BLaER1 treated with 17β-estradiol and CSF1 and Interleukin-3, amounts not matched to agents 10 nM and 100 nM (cell line): ENCODE results near the gene RPA1.
A peak's percentile ranks its signal among the peaks of the same experiment; 100 is the strongest.

ENCODE experiments used
- H3K27ac ChIP-seq, 11 experiments: shearing (Covaris generic); formaldehyde crosslinking; 2 replicates each; pipeline ENCODE4 v1.8.1; 2022
- H3K27me3 ChIP-seq, 11 experiments: shearing (Covaris generic); formaldehyde crosslinking; 2 replicates each; pipeline ENCODE4 v1.8.1; 2022
- H3K36me3 ChIP-seq, 11 experiments: shearing (Covaris generic); formaldehyde crosslinking; 2 replicates each; pipeline ENCODE4 v1.8.1; 2022
- H3K4me1 ChIP-seq, 10 experiments: shearing (Covaris generic); formaldehyde crosslinking; 2 replicates each; pipeline ENCODE4 v1.8.1; 2022
- H3K4me2 ChIP-seq, 11 experiments: shearing (Covaris generic); formaldehyde crosslinking; 2 replicates each; pipeline ENCODE4 v1.8.1; 2022
- H3K4me3 ChIP-seq, 10 experiments: shearing (Covaris generic); formaldehyde crosslinking; 2 replicates each; pipeline ENCODE4 v1.8.1; 2022
- H3K9ac ChIP-seq, 11 experiments: shearing (Covaris generic); formaldehyde crosslinking; 2 replicates each; pipeline ENCODE4 v1.8.1; 2022
- H3K9me3 ChIP-seq, 11 experiments: shearing (Covaris generic); formaldehyde crosslinking; replicated peaks in 1 of 11; 2 replicates each; pipeline ENCODE4 v1.8.1; 2022
- H4K20me1 ChIP-seq, 11 experiments: shearing (Covaris generic); formaldehyde crosslinking; 2 replicates each; pipeline ENCODE4 v1.8.1; 2022
- Cebpa-rat ChIP-seq, 11 experiments: shearing (Covaris generic); IDR thresholded peaks; 2 replicates each; pipeline ENCODE4 v1.8.1; 2022

The RPA1 gene

DNA sequence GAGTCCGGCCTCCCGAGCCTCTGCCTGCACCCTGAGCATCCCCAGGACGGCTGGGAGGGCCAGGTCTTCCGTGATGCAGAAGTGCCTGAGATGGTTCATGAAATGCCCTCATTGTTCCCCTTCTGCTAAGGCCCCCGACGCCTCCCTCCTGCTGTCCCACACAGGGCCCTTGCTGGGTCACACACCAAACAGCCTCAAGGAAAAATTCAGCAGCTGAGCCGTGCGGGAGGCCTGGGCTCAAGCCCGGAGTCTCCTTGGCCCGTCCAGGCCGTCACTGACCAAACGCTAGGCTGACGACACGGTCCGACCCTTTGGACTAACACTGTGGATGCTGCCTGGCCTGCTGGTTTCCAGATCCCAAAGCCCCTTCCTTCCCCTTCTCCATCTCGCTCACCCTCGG, 105.1 kb downstream of the RPA1 start:
- no peak overlapping the region for H3K4me2 ChIP-seq
- peaks cover 9 to 48% (median 42%) of the 10 kb centered on the region in 10 experiments for H3K4me1 ChIP-seq
- TF ChIP-seq Cebpa-rat (IDR thresholded peaks at IDR 0.05), result no peak
- H3K27ac ChIP-seq, result no peak overlapping the region
- no peaks in the 10 kb centered on the region for H3K9me3 ChIP-seq
- 0 out of 22 replicates have a peak, but pooled peaks cover 0 to 7% (median 0%) of the 10 kb centered on the region in 11 experiments for H3K27me3 ChIP-seq
- H3K4me3 ChIP-seq, result no peak overlapping the region
- peaks cover 0 to 41% (median 8%) of the 10 kb centered on the region in 11 experiments; a peak in 9 of 22 replicates for H4K20me1 ChIP-seq
- no peak overlapping the region for H3K9ac ChIP-seq
- H3K36me3 ChIP-seq, result no peaks in the 10 kb centered on the region

GRCh38 chr17:1936766-1937165, 107.0 kb downstream of the RPA1 start:
- H3K4me1 ChIP-seq, result peaks cover 9 to 53% (median 47%) of the 10 kb centered on the region in 10 experiments
- no peak for TF ChIP-seq Cebpa-rat (IDR thresholded peaks at IDR 0.05)
- peak overlapping the region; percentile 28 to 66 (median 52); a peak in 20 of 22 replicates for H3K27ac ChIP-seq

DNA sequence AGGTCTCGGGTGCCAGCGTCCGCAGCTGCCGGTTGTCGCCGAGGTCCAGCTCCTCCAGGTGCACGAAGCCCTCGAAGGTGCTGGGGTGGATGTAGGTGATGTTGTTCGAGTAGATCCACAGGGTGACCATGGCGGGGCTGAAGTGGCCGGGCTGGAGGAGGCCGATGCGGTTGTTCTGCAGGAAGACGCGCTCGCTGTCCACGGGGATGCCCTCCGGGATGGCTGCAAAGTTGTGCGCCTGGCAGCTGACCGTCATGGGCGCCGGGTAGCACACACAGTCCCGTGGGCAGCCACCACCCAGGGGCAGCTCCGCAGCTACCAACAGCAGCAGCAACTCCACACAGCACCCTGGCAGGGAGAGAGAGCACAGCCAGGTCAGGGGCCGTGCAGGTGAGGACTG, 107.7 kb downstream of the RPA1 start:
- Histone ChIP-seq H3K27me3 (0 out of 22 replicates have a peak, but pooled peaks cover 0 to 7% (median 0%) of the 10 kb centered on the region in 11 experiments), H3K4me1 (peaks cover 9 to 57% (median 49%) of the 10 kb centered on the region in 10 experiments), H3K9ac (peak overlapping the region in 2 of 11 experiments; percentile 62 to 64; a peak in 4 of 22 replicates), H3K27ac (peak overlapping the region in 1 of 11 experiments; percentile 52; a peak in 1 of 22 replicates), H3K4me3 (peak overlapping the region in 1 of 10 experiments; percentile 53; a peak in 2 of 20 replicates), H3K36me3 (no peaks in the 10 kb centered on the region), H3K9me3 (no peaks in the 10 kb centered on the region), H3K4me2 (peak overlapping the region; percentile 88 to 97 (median 94); a peak in 21 of 22 replicates), H4K20me1 (peaks cover 0 to 62% (median 14%) of the 10 kb centered on the region in 11 experiments; a peak in 10 of 22 replicates)
- TF ChIP-seq Cebpa-rat (IDR thresholded peaks at IDR 0.05), result no peak

More at GRCh38 chr17:1936766-1937165, 107.0 kb downstream of the RPA1 start:
- Histone ChIP-seq H3K4me2 (peak overlapping the region; percentile 88 to 97 (median 94)), H3K4me3 (peak overlapping the region; percentile 10 to 64 (median 42); a peak in 18 of 20 replicates), H4K20me1 (peaks cover 0 to 59% (median 11%) of the 10 kb centered on the region in 11 experiments; a peak in 10 of 22 replicates), H3K9me3 (no peaks in the 10 kb centered on the region), H3K9ac (peak overlapping the region; percentile 34 to 75 (median 64)), H3K36me3 (no peaks in the 10 kb centered on the region), H3K27me3 (0 out of 22 replicates have a peak, but pooled peaks cover 0 to 7% (median 0%) of the 10 kb centered on the region in 11 experiments)

DNA sequence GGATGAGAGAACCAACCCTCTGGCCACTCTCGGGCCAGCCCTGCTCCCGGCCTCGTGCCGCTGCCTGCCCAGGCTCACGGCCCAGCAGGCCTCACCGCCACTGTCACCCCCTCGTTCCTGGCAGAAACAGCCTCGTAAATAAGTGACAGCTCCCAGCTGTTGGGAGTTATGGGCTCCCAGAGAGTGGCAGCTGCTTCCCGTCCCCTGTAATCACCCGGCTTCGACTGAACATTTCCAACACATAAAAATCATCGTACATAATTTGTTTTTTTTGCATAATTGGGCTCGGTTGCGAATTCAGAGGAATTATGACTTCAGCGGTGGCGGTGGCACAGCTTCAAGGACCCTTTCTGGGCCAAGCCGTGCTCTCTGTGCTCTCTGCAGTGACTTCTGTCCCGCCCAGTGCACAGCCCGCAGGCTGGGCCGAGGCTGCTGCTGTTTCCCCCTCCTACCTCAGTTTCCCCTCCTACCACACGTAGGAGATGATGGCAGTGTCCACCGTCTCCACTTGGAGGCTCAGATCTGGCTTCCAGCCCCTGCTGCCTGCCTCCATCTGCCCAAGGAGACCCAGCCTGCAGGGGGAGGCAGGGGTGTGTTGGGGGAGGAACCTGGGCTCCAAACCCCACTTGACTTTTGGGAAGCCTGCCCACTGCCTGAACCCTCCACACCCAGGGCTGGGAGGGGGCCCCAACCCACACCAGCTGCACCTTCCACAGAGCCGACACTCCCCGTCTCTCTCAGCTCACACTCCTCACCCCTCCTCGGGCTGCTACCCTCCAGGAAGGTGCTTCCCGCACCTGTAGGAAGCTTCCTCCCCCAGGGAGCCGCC, 110.4 kb downstream of the RPA1 start:
- no peaks in the 10 kb centered on the region for H3K36me3 ChIP-seq
- H3K9ac ChIP-seq, result peak overlapping the region in 3 of 11 experiments; percentile 19 to 54 (median 43); a peak in 5 of 22 replicates
- TF ChIP-seq Cebpa-rat (IDR thresholded peaks at IDR 0.05), result no peak
- H3K4me3 ChIP-seq, result no peak overlapping the region
- H3K4me1 ChIP-seq, result peaks cover 9 to 58% (median 49%) of the 10 kb centered on the region in 10 experiments
- H3K4me2 ChIP-seq, result peak overlapping the region in 9 of 11 experiments; percentile 18 to 79 (median 65); a peak in 16 of 22 replicates
- peak overlapping the region in 4 of 11 experiments; percentile 11 to 39 (median 24); a peak in 4 of 22 replicates for H3K27ac ChIP-seq
- peaks cover 0 to 62% (median 14%) of the 10 kb centered on the region in 11 experiments; a peak in 9 of 22 replicates for H4K20me1 ChIP-seq
- no peaks in the 10 kb centered on the region for H3K9me3 ChIP-seq
- 0 out of 22 replicates have a peak, but pooled peaks cover 0 to 7% (median 0%) of the 10 kb centered on the region in 11 experiments for H3K27me3 ChIP-seq

GRCh38 chr17:1940810-1941185, 111.0 kb downstream of the RPA1 start:
- 0 out of 22 replicates have a peak, but pooled peaks cover 0 to 7% (median 0%) of the 10 kb centered on the region in 11 experiments for H3K27me3 ChIP-seq
- H3K4me3 ChIP-seq, result no peak overlapping the region
- TF ChIP-seq Cebpa-rat (IDR thresholded peaks at IDR 0.05), result no peak
- H3K9me3 ChIP-seq, result no peaks in the 10 kb centered on the region
- peaks cover 9 to 57% (median 50%) of the 10 kb centered on the region in 10 experiments for H3K4me1 ChIP-seq
- H3K27ac ChIP-seq, result no peak overlapping the region
- H4K20me1 ChIP-seq, result peaks cover 0 to 60% (median 14%) of the 10 kb centered on the region in 11 experiments; a peak in 9 of 22 replicates
- H3K36me3 ChIP-seq, result no peaks in the 10 kb centered on the region
- H3K9ac ChIP-seq, result peak overlapping the region in 2 of 11 experiments; percentile 43 to 54; a peak in 2 of 22 replicates
- peak overlapping the region in 8 of 11 experiments; percentile 34 to 79 (median 66); a peak in 15 of 22 replicates for H3K4me2 ChIP-seq

DNA sequence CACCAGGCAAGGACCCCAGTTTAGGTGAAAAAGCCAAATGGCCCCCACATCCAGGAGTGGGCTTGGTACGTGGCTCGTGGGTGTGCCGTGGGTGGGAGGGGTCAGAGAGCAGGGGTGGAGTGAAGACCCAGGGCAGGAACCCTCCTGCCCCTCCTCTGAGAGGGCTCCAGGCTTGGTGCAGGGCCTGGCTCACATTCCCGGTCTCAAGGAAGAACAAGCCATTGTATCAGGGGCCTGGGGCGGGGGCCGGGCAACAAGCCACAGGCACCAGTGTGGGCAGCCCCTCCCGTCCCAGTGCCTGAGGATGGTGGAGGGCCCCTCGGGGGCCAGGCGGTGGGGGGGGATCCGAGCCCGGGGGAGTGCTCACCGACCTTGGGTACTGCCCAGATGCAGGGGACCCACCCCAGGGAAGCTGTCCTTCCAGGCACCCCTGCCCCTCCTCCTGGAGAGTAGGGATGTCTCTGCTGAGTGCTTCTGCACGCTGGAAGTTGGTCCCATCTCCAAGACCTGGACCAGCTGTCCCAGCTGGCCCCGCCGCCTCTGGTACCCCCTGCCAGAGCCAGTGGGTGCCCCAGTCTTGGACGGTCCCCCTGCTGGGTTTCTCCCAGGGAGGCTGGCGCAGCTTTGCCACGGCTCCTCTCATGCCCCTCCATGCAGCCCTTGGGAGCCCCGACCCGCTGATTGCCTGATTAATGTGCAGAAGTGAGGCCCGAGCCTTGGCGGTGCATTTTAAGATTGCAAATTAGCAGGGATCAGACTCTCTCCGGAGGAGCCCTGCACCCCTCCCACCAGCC, 111.7 kb downstream of the RPA1 start:
- Histone ChIP-seq H3K27ac (no peak overlapping the region), H3K27me3 (0 out of 22 replicates have a peak, but pooled peaks cover 0 to 7% (median 0%) of the 10 kb centered on the region in 11 experiments), H3K9ac (no peak overlapping the region), H3K4me1 (peaks cover 6 to 57% (median 45%) of the 10 kb centered on the region in 10 experiments), H3K4me3 (no peak overlapping the region), H3K36me3 (no peaks in the 10 kb centered on the region), H4K20me1 (peaks cover 0 to 53% (median 14%) of the 10 kb centered on the region in 11 experiments; a peak in 8 of 22 replicates), H3K4me2 (peak overlapping the region in 7 of 11 experiments; percentile 38 to 79 (median 67); a peak in 12 of 22 replicates), H3K9me3 (no peaks in the 10 kb centered on the region)
- TF ChIP-seq Cebpa-rat (IDR thresholded peaks at IDR 0.05), result no peak

GRCh38 chr17:1942066-1942365, 112.2 kb downstream of the RPA1 start:
- Histone ChIP-seq H3K9ac (no peak overlapping the region), H3K36me3 (no peaks in the 10 kb centered on the region), H3K27me3 (0 out of 22 replicates have a peak, but pooled peaks cover 0 to 3% (median 0%) of the 10 kb centered on the region in 11 experiments)

More at GRCh38 chr17:1942066-1942365, 112.2 kb downstream of the RPA1 start:
- H3K27ac ChIP-seq, result no peak overlapping the region
- H3K4me1 ChIP-seq, result peaks cover 2 to 53% (median 40%) of the 10 kb centered on the region in 10 experiments
- H4K20me1 ChIP-seq, result peaks cover 0 to 51% (median 14%) of the 10 kb centered on the region in 11 experiments; a peak in 8 of 22 replicates
- H3K4me3 ChIP-seq, result no peak overlapping the region
- peak overlapping the region in 3 of 11 experiments; percentile 64 to 79 (median 76); a peak in 3 of 22 replicates for H3K4me2 ChIP-seq
- H3K9me3 ChIP-seq, result no peaks in the 10 kb centered on the region
- TF ChIP-seq Cebpa-rat (IDR thresholded peaks at IDR 0.05), result no peak
